ENCODE data around the gene A2M.
"Not testable (repeated sequence)": the region's sequence is repeated elsewhere in the genome, so short reads cannot be mapped to it uniquely, and the experiment has no call there.

The A2M gene

GRCh38 chr12:9115731-9116559, at the start of gene A2M:
TSS of gene A2M (minus strand) at chr12:9115919. CDS start at chr12:9115849, 70 bp downstream.
- DNase-seq (ENCODE audit: low spot score) = no peak

DNA sequence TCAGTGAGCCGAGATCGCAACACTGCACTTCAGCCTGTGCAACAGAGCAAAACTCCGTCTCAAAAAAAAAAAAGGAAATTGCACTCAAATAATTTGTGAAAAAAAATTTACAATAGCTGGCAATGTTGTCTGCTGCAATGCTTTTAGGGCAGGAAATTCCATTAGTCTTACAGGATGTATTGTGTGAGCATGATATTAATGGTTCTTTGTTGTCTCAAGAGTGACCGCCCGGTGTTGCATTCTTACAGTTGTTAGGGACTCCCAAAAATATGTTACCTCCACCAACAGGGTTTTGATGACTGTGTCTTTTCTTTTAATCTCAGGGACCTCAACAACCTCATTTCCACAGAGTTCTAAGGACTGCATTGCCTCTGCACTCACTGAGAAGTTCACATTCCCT, 47.7 kb upstream of the A2M start:
- DNase-seq (ENCODE audit: low spot score) = no peak

- no peak for DNase-seq (ENCODE audit: low spot score)
These were observed 40.4 kb upstream of the A2M start for GRCh38 chr12:9156119-9156518.

DNA sequence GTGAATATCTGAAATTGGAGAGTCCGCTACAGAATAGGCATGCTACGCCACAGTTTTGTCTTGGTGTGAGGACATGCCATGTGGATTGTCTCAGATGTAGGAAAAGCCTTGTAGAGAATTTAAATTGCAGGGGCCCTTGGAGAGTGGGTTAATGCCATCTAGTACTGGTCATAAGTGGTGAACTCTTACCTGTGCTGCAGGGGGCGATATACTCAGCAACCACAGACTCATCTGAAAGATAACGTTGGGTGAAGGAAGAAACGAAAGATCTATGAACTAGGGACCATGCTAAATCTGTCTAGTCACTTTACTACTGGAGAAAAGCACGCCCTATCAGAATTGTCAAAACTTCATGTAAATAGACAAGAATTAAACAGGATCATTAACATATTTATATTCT, 33.7 kb upstream of the A2M start:
- DNase-seq (ENCODE audit: low spot score) = no peak

GRCh38 chr12:9148926-9149325, 33.2 kb upstream of the A2M start:
- no peak for DNase-seq (ENCODE audit: low spot score)

DNA sequence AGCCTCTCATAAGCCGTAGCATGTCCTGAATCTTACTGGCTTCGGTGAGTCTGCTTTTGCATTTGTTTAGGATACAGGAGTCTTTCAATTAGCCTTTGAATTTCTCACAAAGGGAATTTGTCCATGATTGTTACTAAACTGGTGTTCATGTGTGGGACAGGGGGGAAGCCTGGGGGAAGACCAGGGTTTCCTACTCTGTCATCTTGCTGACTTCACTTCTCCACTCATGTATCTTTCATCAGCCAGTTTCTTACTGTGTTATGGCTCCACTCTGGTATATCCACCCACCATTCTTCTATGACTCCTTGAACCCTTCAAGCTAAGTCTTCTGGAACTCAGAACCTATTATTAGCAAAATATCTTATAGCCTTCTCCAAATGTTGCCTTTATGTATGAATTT, 31.7 kb upstream of the A2M start:
- DNase-seq (ENCODE audit: low spot score) = no peak

DNA sequence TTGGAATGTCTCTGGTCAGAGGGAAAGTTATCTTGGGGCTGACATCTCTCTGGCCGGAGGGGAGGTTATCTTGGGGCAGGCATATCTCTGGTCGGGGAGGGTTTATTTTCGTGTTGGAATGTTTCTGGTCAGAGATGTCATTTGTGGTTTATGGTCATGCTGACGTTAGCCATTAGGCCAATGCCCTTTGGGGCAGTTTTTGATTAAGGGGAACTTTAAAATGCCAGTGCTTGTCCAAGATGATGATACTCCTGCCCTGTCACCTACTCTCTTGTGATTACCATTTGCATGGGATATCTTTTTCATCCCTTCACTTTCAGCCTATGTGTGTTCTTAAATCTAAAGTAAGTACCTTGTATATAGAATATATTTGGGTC, 29.0 kb upstream of the A2M start:
- no peak for DNase-seq (ENCODE audit: low spot score)

DNA sequence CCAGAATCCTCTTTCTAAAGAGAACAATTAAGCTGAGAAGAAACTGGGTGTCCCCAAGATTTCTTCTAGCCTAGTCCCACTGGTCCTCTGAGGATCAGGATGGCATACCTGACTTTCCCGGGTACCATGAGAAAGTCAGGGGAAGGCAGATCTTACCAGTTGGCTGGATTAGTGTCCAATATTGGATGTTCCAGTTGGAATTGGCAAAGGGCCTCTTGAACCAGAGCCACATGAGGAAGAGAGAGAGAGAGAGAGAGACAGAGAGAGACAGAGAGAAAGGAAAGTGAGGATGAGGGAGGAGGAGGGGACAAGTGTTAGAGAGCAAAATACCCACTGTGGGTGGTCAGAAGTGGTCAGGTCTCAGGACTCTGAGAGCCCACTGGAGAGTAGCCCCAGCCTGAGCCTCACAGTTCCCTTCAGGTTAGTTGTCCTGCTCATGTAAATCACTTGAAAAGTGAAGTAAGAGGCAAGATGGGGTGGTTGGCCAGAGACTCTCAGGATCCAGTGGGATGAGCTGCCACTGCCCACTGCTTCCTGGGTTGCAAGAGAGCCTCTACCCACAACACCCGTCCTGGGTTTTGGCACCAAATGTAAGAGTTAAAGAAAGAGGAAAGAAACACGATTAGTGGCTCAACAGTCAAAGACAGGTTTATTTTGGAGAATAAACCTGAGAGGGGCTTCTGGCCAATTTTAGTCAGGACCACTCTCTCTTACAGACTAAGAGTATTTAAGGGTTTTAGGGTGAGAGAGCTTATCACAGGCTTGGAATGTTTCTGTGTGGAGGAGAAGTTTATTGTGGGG, 28.4 kb upstream of the A2M start:
- DNase-seq (ENCODE audit: low spot score) = no peak

- DNase-seq (ENCODE audit: low spot score) = no peak
These were observed 27.4 kb upstream of the A2M start for GRCh38 chr12:9143137-9143536.

GRCh38 chr12:9139588-9140290, 24.0 kb upstream of the A2M start:
- not testable (repeated sequence) for DNase-seq (ENCODE audit: low spot score)

DNA sequence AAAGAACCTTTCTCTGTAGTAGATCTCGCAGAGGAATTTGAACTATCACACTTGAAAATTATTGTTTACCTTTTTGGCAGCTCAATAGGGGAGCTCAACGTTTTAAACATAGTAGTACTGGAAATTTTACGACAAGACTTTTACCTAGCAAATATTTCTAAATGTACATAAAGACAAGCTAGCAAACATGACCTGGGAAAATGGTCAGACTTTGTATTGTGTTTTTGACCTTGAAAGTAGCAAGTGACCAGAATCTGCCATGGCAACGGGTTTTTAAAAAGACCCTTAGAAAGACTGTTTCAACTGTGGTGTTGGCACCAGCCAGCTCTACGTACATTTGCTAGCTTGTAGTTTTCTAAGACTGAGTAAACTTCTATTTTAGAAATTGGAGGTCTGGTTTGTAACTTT, 20.2 kb upstream of the A2M start:
- no peak for DNase-seq (ENCODE audit: low spot score)

- no peak for DNase-seq (ENCODE audit: low spot score)
These were observed 19.4 kb upstream of the A2M start for GRCh38 chr12:9134981-9135628.

GRCh38 chr12:9133216-9133916, 17.6 kb upstream of the A2M start:
- no peak for DNase-seq (ENCODE audit: low spot score)

DNA sequence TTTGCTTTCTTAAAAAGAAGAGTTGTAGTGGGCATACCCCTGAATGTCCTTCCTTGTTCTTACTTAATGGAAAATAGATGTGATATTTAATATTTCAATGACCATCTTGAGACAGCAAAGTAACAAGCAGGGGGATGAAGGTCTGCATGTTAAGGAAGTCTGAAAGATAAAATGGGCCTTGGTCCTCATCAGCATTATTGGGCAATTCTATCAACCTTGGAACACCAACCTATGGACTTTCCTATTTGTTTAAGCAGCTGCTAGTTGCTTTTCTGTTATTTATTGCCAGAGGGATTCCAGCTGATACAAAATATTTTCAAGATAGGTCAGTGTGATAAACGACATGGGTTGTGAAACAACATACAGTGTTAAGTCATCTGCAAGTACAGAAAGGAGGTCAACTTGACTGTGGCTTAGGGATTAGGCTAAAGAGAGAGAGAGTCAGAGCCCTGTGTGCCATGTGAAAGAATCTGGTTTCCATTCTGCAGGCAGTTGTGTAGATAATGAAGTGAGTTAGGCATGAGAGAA, 16.4 kb upstream of the A2M start:
- no peak for DNase-seq (ENCODE audit: low spot score)

GRCh38 chr12:9130244-9130643, 14.5 kb upstream of the A2M start:
- DNase-seq (ENCODE audit: low spot score) = no peak

DNA sequence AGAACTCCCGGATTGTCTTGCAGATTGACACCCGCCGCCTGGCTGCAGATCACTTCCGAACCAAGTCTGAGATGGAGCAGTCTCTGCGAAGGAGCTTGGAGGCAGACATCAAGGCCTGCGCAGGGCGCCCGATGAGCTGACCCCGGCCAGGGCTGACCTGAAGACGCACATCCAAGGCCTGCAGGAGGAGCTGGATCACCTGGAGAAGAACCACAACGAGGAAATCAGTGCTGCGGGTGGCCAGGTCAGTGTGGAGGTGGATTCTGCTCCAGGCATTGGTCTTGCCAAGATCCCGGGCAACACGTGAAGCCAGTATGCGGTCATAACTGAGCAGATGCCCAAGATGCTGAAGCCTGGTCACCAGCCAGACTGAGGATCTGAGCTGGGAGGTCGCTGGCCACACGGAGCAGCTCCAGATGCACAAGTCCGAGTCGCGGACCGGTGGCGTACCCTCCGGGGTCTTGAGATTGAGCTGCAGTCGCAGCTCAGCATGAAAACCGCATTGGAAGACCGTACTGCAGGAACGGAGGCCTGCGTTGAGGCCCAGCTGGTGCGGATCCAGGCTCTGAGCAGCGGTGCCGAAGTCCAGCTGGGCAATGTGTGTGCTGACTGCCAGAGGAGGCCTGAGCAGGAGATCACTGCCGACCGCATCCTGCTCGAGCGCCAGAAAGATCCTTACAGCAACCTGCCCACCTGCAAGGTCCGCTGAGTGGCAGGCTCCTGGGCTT, 12.4 kb upstream of the A2M start:
- DNase-seq (ENCODE audit: low spot score) = no peak

- no peak for DNase-seq (ENCODE audit: low spot score)
These were observed 11.8 kb upstream of the A2M start for GRCh38 chr12:9127484-9127883.

DNA sequence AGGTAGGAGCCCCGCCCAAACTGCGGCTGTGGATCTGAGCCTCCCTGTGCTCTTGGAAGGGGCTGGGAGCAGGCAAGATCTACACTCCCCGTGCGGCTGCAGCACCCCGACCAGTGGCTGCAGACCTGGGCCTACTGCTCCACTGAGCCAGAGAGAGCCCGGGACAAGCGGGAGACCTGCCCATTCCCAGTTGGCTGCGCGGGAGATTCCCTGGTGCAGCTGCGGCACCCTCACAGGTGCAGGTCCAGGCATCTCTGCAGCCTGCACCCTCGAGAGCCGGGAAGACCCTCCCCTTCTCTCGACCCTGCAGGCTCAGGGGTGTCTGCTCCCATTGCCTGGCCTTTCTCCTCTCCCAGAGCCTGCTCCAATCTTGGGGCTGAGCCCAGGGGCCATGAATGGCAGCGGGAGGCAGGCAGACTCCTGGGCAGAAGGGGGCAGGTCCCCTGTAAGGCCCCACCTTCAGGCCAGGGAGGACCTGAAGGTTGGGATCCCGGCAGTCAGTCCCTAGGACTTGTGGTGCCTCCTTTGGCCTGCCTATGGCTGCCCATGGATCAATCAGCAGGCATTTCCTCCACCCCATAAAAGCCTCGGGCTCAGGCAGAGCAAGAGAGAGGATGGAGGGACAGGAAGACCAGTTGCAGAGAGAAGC, 8.8 kb upstream of the A2M start:
- no peak for DNase-seq (ENCODE audit: low spot score)

- DNase-seq (ENCODE audit: low spot score) = no peak
These were observed 8.2 kb upstream of the A2M start for GRCh38 chr12:9123781-9124382.

GRCh38 chr12:9122091-9122609, 6.4 kb upstream of the A2M start:
- DNase-seq (ENCODE audit: low spot score) = no peak
